ENCODE measurements around the gene TGOLN2.

The TGOLN2 gene

GRCh38 chr2:85287721-85288120, 40.1 kb downstream of the TGOLN2 start:
- in situ Hi-C loops (cut with MboI; ENCODE audit: low sequenced_read_pairs, unreplicated experiment) = loop anchor here (10.0 to 25.0 kb wide), 3 partner anchors 223 to 800 kb away; no protein-coding TSS in a partner anchor
- no peak for DNase-seq (ENCODE audit: low spot score)
- TF ChIP-seq CTCF (IDR thresholded peaks at IDR 0.05; ENCODE audit: borderline replicate concordance, control extremely low read depth, extremely low read depth, insufficient read depth, missing control alignments) = no peak

- no peak for DNase-seq (ENCODE audit: low spot score)
- in situ Hi-C loops (cut with MboI; ENCODE audit: low sequenced_read_pairs, unreplicated experiment) = loop anchor here (10.0 to 25.0 kb wide), 3 partner anchors 222 to 800 kb away; no protein-coding TSS in a partner anchor
- no peak for TF ChIP-seq CTCF (IDR thresholded peaks at IDR 0.05; ENCODE audit: borderline replicate concordance, control extremely low read depth, extremely low read depth, insufficient read depth, missing control alignments)
Observed at GRCh38 chr2:85286918-85287317, 40.9 kb downstream of the TGOLN2 start.

GRCh38 chr2:85283641-85284040, 44.1 kb downstream of the TGOLN2 start:
- no peak for TF ChIP-seq CTCF (IDR thresholded peaks at IDR 0.05; ENCODE audit: borderline replicate concordance, control extremely low read depth, extremely low read depth, insufficient read depth, missing control alignments)
- in situ Hi-C loops (cut with MboI; ENCODE audit: low sequenced_read_pairs, unreplicated experiment) = loop anchor here (10.0 to 25.0 kb wide), 3 partner anchors 219 to 796 kb away; no protein-coding TSS in a partner anchor
- no peak for DNase-seq (ENCODE audit: low spot score)

- in situ Hi-C loops (cut with MboI; ENCODE audit: low sequenced_read_pairs, unreplicated experiment) = loop anchor here (10.0 to 25.0 kb wide), 3 partner anchors 218 to 796 kb away; no protein-coding TSS in a partner anchor
- DNase-seq (ENCODE audit: low spot score) = no peak
- TF ChIP-seq CTCF (IDR thresholded peaks at IDR 0.05; ENCODE audit: borderline replicate concordance, control extremely low read depth, extremely low read depth, insufficient read depth, missing control alignments) = no peak
Observed at GRCh38 chr2:85282914-85283313, 44.9 kb downstream of the TGOLN2 start.

GRCh38 chr2:85281553-85281952, 46.2 kb downstream of the TGOLN2 start:
- TF ChIP-seq CTCF (IDR thresholded peaks at IDR 0.05; ENCODE audit: borderline replicate concordance, control extremely low read depth, extremely low read depth, insufficient read depth, missing control alignments) = no peak
- no peak for DNase-seq (ENCODE audit: low spot score)
- in situ Hi-C loops (cut with MboI; ENCODE audit: low sequenced_read_pairs, unreplicated experiment) = loop anchor here (10.0 to 25.0 kb wide), 3 partner anchors 217 to 794 kb away; no protein-coding TSS in a partner anchor

GRCh38 chr2:85278361-85278760, 49.4 kb downstream of the TGOLN2 start:
- no peak for DNase-seq (ENCODE audit: low spot score)
- no peak for TF ChIP-seq CTCF (IDR thresholded peaks at IDR 0.05; ENCODE audit: borderline replicate concordance, control extremely low read depth, extremely low read depth, insufficient read depth, missing control alignments)
- in situ Hi-C loops (cut with MboI; ENCODE audit: low sequenced_read_pairs, unreplicated experiment) = loop anchor here (25.0 kb wide), 2 partner anchors 341 to 791 kb away; no protein-coding TSS in a partner anchor

Measured in GM13976 (cell line).